ENCODE measurements around the gene NTM. TPM values are rescaled to one million over a fixed set of nuclear protein-coding genes. Genes with fewer than 3 reads are reported as not detected.

NTM gene
- total RNA-seq, 1 experiment from 2014 or later: 8.6 TPM

GRCh38 chr11:132080127-132080526 lies 709.7 kb downstream of the NTM start:
- no peak for TF ChIP-seq CTCF (conservative IDR thresholded peaks at IDR 0.05; ENCODE audit: low read depth, low read length)
- TF ChIP-seq EZH2 (IDR thresholded peaks at IDR 0.05; ENCODE audit: borderline replicate concordance, low read depth, low read length, poor library complexity, severe bottlenecking): no peak

GRCh38 chr11:132082566-132082965 lies 712.2 kb downstream of the NTM start:
- intact Hi-C loops (cut with micrococcal nuclease; ENCODE audit: unreplicated experiment): no loop called here
- H3K4me3 ChIP-seq (ENCODE audit: low read depth, low read length, poor library complexity, severe bottlenecking): no peak overlapping the region

More at GRCh38 chr11:132080127-132080526, 709.7 kb downstream of the NTM start:
- Histone ChIP-seq H3K27me3 (replicated peaks; ENCODE audit: insufficient read depth, low read depth, low read length, poor library complexity) (no peaks in the 10 kb centered on the region), H3K36me3 (ENCODE audit: insufficient read depth, low read length, poor library complexity, severe bottlenecking) (no peaks in the 10 kb centered on the region), H3K4me3 (ENCODE audit: low read depth, low read length, poor library complexity, severe bottlenecking) (no peak overlapping the region), H3K27ac (ENCODE audit: low read depth, low read length, poor library complexity, severe bottlenecking) (no peak overlapping the region), H3K9me3 (ENCODE audit: low read depth, low read length, poor library complexity, severe bottlenecking) (peaks cover 27% of the 10 kb centered on the region), H3K4me1 (ENCODE audit: insufficient read depth, low read length, poor library complexity, severe bottlenecking) (peaks cover 6% of the 10 kb centered on the region)
- no TSS peak for BruUV-seq (replicated peaks)
- peak; percentile 37 for DNase-seq (ENCODE audit: low spot score)
- ChIA-PET POLR2A (ENCODE audit: low non-redundant PET) (no interaction called here), CTCF (no interaction called here)
- intact Hi-C loops (cut with micrococcal nuclease; ENCODE audit: unreplicated experiment): no loop called here

GRCh38 chr11:132084433-132084832 lies 714.0 kb downstream of the NTM start:
- DNase-seq (ENCODE audit: low spot score): no peak
- H3K4me1 ChIP-seq (ENCODE audit: insufficient read depth, low read length, poor library complexity, severe bottlenecking): no peaks in the 10 kb centered on the region
- ChIA-PET CTCF (no interaction called here), POLR2A (ENCODE audit: low non-redundant PET) (no interaction called here)
- H3K4me3 ChIP-seq (ENCODE audit: low read depth, low read length, poor library complexity, severe bottlenecking): no peak overlapping the region
- H3K9me3 ChIP-seq (ENCODE audit: low read depth, low read length, poor library complexity, severe bottlenecking): peaks cover 56% of the 10 kb centered on the region
- H3K27ac ChIP-seq (ENCODE audit: low read depth, low read length, poor library complexity, severe bottlenecking): no peak overlapping the region
- no TSS peak for BruUV-seq (replicated peaks)
- no peaks in the 10 kb centered on the region for H3K36me3 ChIP-seq (ENCODE audit: insufficient read depth, low read length, poor library complexity, severe bottlenecking)
- no peak for TF ChIP-seq CTCF (conservative IDR thresholded peaks at IDR 0.05; ENCODE audit: low read depth, low read length)
- TF ChIP-seq EZH2 (IDR thresholded peaks at IDR 0.05; ENCODE audit: borderline replicate concordance, low read depth, low read length, poor library complexity, severe bottlenecking): no peak
- intact Hi-C loops (cut with micrococcal nuclease; ENCODE audit: unreplicated experiment): no loop called here
- no peaks in the 10 kb centered on the region for H3K27me3 ChIP-seq (replicated peaks; ENCODE audit: insufficient read depth, low read depth, low read length, poor library complexity)

More at GRCh38 chr11:132082566-132082965, 712.2 kb downstream of the NTM start:
- ChIA-PET CTCF (no interaction called here), POLR2A (ENCODE audit: low non-redundant PET) (no interaction called here)
- no TSS peak for BruUV-seq (replicated peaks)
- no peaks in the 10 kb centered on the region for H3K36me3 ChIP-seq (ENCODE audit: insufficient read depth, low read length, poor library complexity, severe bottlenecking)
- H3K27ac ChIP-seq (ENCODE audit: low read depth, low read length, poor library complexity, severe bottlenecking): no peak overlapping the region
- no peak for DNase-seq (ENCODE audit: low spot score)
- peaks cover 47% of the 10 kb centered on the region for H3K9me3 ChIP-seq (ENCODE audit: low read depth, low read length, poor library complexity, severe bottlenecking)
- H3K27me3 ChIP-seq (replicated peaks; ENCODE audit: insufficient read depth, low read depth, low read length, poor library complexity): no peaks in the 10 kb centered on the region
- TF ChIP-seq CTCF (conservative IDR thresholded peaks at IDR 0.05; ENCODE audit: low read depth, low read length) (no peak), EZH2 (IDR thresholded peaks at IDR 0.05; ENCODE audit: borderline replicate concordance, low read depth, low read length, poor library complexity, severe bottlenecking) (no peak)
- H3K4me1 ChIP-seq (ENCODE audit: insufficient read depth, low read length, poor library complexity, severe bottlenecking): peaks cover 6% of the 10 kb centered on the region
